Panc1 (cell line): ENCODE measurements around the gene FPR1. TPM values are rescaled to one million over a fixed set of nuclear protein-coding genes. Genes with fewer than 3 reads are reported as not detected.
A peak's percentile ranks its signal among the peaks of the same experiment; 100 is the strongest.

Source experiments
- ATAC-seq: fragments of 200-7000 bp; cut with Tn5 transposase; 2 replicates; pipeline ENCODE4 v1.9.1; 2020; ENCODE audit warnings: mild to moderate bottlenecking, moderate library complexity
- Bru-seq: library from RNA; stranded (reverse); fragments of 400-500 nt; gene quantifications from one replicate; lab custom pipeline; 2021; lab: Mats Ljungman, UMichigan
- BruChase-seq, 2 experiments: library from RNA; stranded (reverse); fragments of 400-500 nt; gene quantifications; one replicate each; lab custom pipeline; 2021; lab: Mats Ljungman, UMichigan
- BruUV-seq: library from RNA; stranded (reverse); fragments of 400-500 nt; replicated peaks from 2 replicates; lab custom pipeline; 2021; lab: Mats Ljungman, UMichigan
- CTCF ChIA-PET: fragments of 300-600 bp; sonication (Branson Sonifier 250); formaldehyde crosslinking; loops from one replicate; lab custom pipeline; 2022; ENCODE audit warnings: antibody characterized with exemption; lab: Charles Lee
- POLR2A ChIA-PET: fragments of 300-600 bp; sonication (Branson Sonifier 250); formaldehyde crosslinking; loops from one replicate; lab custom pipeline; 2022; ENCODE audit warnings: antibody characterized with exemption; lab: Charles Lee
- DNase-seq: peaks from one replicate; pipeline ENCODE4 v3.0.0-alpha.2; 2010; ENCODE audit warnings: low read depth, low spot score
- H3K27ac ChIP-seq: 2 replicates; pipeline ENCODE4 v1.5.1; 2011; ENCODE audit warnings: mild to moderate bottlenecking, low read length, inconsistent platforms
- H3K27me3 ChIP-seq: fragments of 200-500 bp; sonication (Bioruptor generic); 2 replicates; pipeline ENCODE4 v1.6.0; 2014; ENCODE audit warnings: low read length, inconsistent platforms; ENCODE audit not compliant: control insufficient read depth, insufficient read depth
- H3K36me3 ChIP-seq: fragments of 200-500 bp; sonication (Bioruptor generic); 2 replicates; pipeline ENCODE4 v1.5.1; 2014; ENCODE audit warnings: inconsistent platforms, mild to moderate bottlenecking, low read length, moderate library complexity; ENCODE audit not compliant: control insufficient read depth, insufficient read depth
- H3K4me1 ChIP-seq: 2 replicates; pipeline ENCODE4 v1.5.1; 2011; ENCODE audit warnings: inconsistent platforms, mild to moderate bottlenecking, low read length, moderate library complexity; ENCODE audit not compliant: control insufficient read depth, insufficient read depth
- H3K4me3 ChIP-seq, 2 experiments: 2 replicates each; pipeline ENCODE4 v1.5.1; 2011 to 2012; ENCODE audit warnings: low read depth in 2 of 2, low read length in 2 of 2, mild to moderate bottlenecking in 2 of 2, inconsistent platforms in 1 of 2, moderate library complexity in 1 of 2
- H3K9me3 ChIP-seq: fragments of 200-500 bp; sonication (Bioruptor generic); 2 replicates; pipeline ENCODE4 v1.5.1; 2014; ENCODE audit warnings: low read depth, mild to moderate bottlenecking, inconsistent platforms, low read length, moderate library complexity; ENCODE audit not compliant: control insufficient read depth, insufficient read depth
- POLR2AphosphoS5 ChIP-seq: IDR thresholded peaks from 2 replicates; pipeline ENCODE4 v1.6.1; 2012; ENCODE audit warnings: mild to moderate bottlenecking, low read depth, low read length, moderate library complexity
- SIN3A ChIP-seq: IDR thresholded peaks from 2 replicates; pipeline ENCODE4 v1.6.1; 2012; ENCODE audit warnings: low read depth, mild to moderate bottlenecking, low read length, moderate library complexity, borderline replicate concordance; ENCODE audit not compliant: insufficient read depth
- TCF7L2 ChIP-seq: IDR thresholded peaks from 2 replicates; pipeline ENCODE4 v1.6.1; 2011; ENCODE audit warnings: mild to moderate bottlenecking, low read depth, low read length, inconsistent platforms
- in situ Hi-C: cut with HindIII; loops from 2 replicates; pipeline ENCODE4 v1.10.0; 2016; ENCODE audit warnings: low sequenced_read_pairs, low pct_unique_long_range_greater_than_20kb
- intact Hi-C: fragments of 100-400 bp; cut with micrococcal nuclease; formaldehyde crosslinking; loops from one replicate; pipeline ENCODE4 v1.10.0; 2022; ENCODE audit not compliant: unreplicated experiment
- long read RNA-seq: library from polyadenylated mRNA; unstranded; transcript quantifications from one replicate; pipeline ENCODE4 v2.0.0, GENCODE V29; 2021; ENCODE audit not compliant: unreplicated experiment
- polyA plus RNA-seq: library from polyadenylated mRNA; unstranded; fragments of >200 nt; gene quantifications from one replicate; pipeline ENCODE4 v1.2.1, GENCODE V29; 2012; ENCODE audit warnings: missing spikeins; ENCODE audit not compliant: insufficient read length
- total RNA-seq: library from RNA; stranded (reverse); gene quantifications from one replicate; pipeline ENCODE4 v1.2.1, GENCODE V29; 2021; ENCODE audit not compliant: unreplicated experiment
- TF ChIP-seq, protein P1 (sequence below), 2 experiments: IDR thresholded peaks; 2 replicates each; pipeline ENCODE4 v1.6.1; 2011 to 2012; ENCODE audit warnings: low read depth in 2 of 2, control low read depth in 1 of 2, low read length in 1 of 2, mild to moderate bottlenecking in 1 of 2, moderate library complexity in 1 of 2; ENCODE audit not compliant: insufficient read depth in 1 of 2
- TF ChIP-seq, protein P2 (sequence below): fragments of 450-650 bp; IDR thresholded peaks from 2 replicates; pipeline ENCODE4 v1.5.1; 2017; ENCODE audit warnings: mild to moderate bottlenecking

FPR1 gene, protein sequence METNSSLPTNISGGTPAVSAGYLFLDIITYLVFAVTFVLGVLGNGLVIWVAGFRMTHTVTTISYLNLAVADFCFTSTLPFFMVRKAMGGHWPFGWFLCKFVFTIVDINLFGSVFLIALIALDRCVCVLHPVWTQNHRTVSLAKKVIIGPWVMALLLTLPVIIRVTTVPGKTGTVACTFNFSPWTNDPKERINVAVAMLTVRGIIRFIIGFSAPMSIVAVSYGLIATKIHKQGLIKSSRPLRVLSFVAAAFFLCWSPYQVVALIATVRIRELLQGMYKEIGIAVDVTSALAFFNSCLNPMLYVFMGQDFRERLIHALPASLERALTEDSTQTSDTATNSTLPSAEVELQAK
- total RNA-seq (not detected), Bru-seq, nascent RNA (not detected), BruChase-seq, experiment 1, labeled RNA remaining after a 2-hour chase (percentile 10 among the genes with signal in this experiment), BruChase-seq, experiment 2, labeled RNA remaining after a 6-hour chase (not detected)
- polyA plus RNA-seq, result not detected
- long read RNA-seq, result 0 reads

DNA sequence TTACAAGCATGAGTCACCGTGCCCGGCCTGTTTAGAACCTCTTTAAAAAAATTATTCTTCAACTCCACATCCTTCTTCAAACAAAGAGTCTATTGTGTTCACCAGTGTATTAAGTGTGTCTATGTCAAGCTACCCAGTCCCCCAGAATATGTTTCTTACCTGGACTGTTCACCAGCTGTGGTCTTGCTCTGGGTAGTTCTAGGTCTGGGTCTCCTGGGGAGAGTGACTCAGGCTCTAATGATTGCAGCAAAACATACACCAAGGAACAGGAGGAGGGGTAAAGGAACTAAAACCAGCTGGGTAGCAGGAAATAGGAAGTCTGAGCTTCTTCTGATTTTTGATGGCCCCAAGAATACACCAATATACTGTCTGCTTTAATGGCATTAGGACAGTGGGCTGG is at the start of gene FPR1:
FPR1 (minus strand) TSS at position 224 of the 400 bp plus-strand sequence. CDS start 4,884 bp downstream, outside the sequence.
- intact Hi-C loops, result no loop called here
- ATAC-seq (no peak), DNase-seq (no peak)
- CTCF ChIA-PET, result no interaction called here
- Histone ChIP-seq H3K36me3 (no peaks in the 10 kb centered on the region), H3K4me1 (no peaks in the 10 kb centered on the region), H3K27ac (no peak within 1 kb of the TSS), H3K27me3 (no peaks in the 10 kb centered on the region), H3K4me3 (no peak within 1 kb of the TSS), H3K9me3 (no peaks in the 10 kb centered on the region)
- no peak for TF ChIP-seq POLR2AphosphoS5
- TF ChIP-seq, protein P1, sequence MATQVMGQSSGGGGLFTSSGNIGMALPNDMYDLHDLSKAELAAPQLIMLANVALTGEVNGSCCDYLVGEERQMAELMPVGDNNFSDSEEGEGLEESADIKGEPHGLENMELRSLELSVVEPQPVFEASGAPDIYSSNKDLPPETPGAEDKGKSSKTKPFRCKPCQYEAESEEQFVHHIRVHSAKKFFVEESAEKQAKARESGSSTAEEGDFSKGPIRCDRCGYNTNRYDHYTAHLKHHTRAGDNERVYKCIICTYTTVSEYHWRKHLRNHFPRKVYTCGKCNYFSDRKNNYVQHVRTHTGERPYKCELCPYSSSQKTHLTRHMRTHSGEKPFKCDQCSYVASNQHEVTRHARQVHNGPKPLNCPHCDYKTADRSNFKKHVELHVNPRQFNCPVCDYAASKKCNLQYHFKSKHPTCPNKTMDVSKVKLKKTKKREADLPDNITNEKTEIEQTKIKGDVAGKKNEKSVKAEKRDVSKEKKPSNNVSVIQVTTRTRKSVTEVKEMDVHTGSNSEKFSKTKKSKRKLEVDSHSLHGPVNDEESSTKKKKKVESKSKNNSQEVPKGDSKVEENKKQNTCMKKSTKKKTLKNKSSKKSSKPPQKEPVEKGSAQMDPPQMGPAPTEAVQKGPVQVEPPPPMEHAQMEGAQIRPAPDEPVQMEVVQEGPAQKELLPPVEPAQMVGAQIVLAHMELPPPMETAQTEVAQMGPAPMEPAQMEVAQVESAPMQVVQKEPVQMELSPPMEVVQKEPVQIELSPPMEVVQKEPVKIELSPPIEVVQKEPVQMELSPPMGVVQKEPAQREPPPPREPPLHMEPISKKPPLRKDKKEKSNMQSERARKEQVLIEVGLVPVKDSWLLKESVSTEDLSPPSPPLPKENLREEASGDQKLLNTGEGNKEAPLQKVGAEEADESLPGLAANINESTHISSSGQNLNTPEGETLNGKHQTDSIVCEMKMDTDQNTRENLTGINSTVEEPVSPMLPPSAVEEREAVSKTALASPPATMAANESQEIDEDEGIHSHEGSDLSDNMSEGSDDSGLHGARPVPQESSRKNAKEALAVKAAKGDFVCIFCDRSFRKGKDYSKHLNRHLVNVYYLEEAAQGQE (IDR thresholded peaks at IDR 0.05; ENCODE audit: insufficient read depth in 1 of 2, low read depth in 2 of 2, low read length in 1 of 2), result no peak
- TF ChIP-seq SIN3A, result no peak
- no peak for TF ChIP-seq TCF7L2
- TF ChIP-seq, protein P2, sequence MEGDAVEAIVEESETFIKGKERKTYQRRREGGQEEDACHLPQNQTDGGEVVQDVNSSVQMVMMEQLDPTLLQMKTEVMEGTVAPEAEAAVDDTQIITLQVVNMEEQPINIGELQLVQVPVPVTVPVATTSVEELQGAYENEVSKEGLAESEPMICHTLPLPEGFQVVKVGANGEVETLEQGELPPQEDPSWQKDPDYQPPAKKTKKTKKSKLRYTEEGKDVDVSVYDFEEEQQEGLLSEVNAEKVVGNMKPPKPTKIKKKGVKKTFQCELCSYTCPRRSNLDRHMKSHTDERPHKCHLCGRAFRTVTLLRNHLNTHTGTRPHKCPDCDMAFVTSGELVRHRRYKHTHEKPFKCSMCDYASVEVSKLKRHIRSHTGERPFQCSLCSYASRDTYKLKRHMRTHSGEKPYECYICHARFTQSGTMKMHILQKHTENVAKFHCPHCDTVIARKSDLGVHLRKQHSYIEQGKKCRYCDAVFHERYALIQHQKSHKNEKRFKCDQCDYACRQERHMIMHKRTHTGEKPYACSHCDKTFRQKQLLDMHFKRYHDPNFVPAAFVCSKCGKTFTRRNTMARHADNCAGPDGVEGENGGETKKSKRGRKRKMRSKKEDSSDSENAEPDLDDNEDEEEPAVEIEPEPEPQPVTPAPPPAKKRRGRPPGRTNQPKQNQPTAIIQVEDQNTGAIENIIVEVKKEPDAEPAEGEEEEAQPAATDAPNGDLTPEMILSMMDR, result no peak
- BruUV-seq, result no TSS peak
- POLR2A ChIA-PET, result interaction anchor here (0.6 kb wide), 1 partner anchor 558 kb away, joined by 3 read pairs; no protein-coding TSS in a partner anchor
- in situ Hi-C loops, result no loop called here

GRCh38 chr19:51800473-51801244 is 49.0 kb upstream of the FPR1 start:
- CTCF ChIA-PET, result no interaction called here
- no peaks in the 10 kb centered on the region for H3K4me1 ChIP-seq
- POLR2A ChIA-PET, result no interaction called here
- no peak overlapping the region for H3K27ac ChIP-seq
- H3K9me3 ChIP-seq, result no peaks in the 10 kb centered on the region
- no peaks in the 10 kb centered on the region for H3K36me3 ChIP-seq
- H3K4me3 ChIP-seq, result no peak overlapping the region
- intact Hi-C loops (no loop called here), in situ Hi-C loops (no loop called here)
- ATAC-seq (no peak), DNase-seq (no peak)
- BruUV-seq, result no TSS peak
- TF ChIP-seq, protein P1 (IDR thresholded peaks at IDR 0.05; ENCODE audit: insufficient read depth in 1 of 2, low read depth in 2 of 2, low read length in 1 of 2), result no peak
- TF ChIP-seq, protein P2, result no peak
- no peaks in the 10 kb centered on the region for H3K27me3 ChIP-seq
